K562 (cell line): ENCODE measurements around the gene NCOA3. TPM values are rescaled to one million over a fixed set of nuclear protein-coding genes. Genes with fewer than 3 reads are reported as not detected.

Experiments
- ATAC-seq: fragments of 200-7000 bp; cut with Tn5 transposase; 3 replicates; pipeline ENCODE4 v1.9.1; 2020; ENCODE audit warnings: moderate library complexity
- BruUV-seq: library from RNA; stranded (reverse); fragments of 400-500 nt; replicated peaks from 2 replicates; lab custom pipeline; 2021; lab: Mats Ljungman, UMichigan
- CTCF ChIA-PET: fragments of 300-600 bp; formaldehyde crosslinking; extraction: SDS; loops from one replicate; lab custom pipeline; 2021; ENCODE audit warnings: low intra/inter-chr PET ratio; lab: Yijun Ruan, JAX
- POLR2A ChIA-PET: fragments of 300-600, 350-650 bp; sonication (Branson Sonifier 250); formaldehyde crosslinking; extraction: SDS; loops from one replicate; lab custom pipeline; 2021; ENCODE audit warnings: antibody characterized with exemption, inconsistent platforms; lab: Yijun Ruan, JAX
- DNase-seq, 4 experiments: peaks; one replicate each; pipeline versions ENCODE4 v3.0.0 to v3.0.0-alpha.2; 2011 to 2018; ENCODE audit warnings: low spot score in 3 of 4, mixed read lengths in 3 of 4; ENCODE audit errors: extremely low read depth in 1 of 4
- FAIRE-seq: peaks from 2 replicates; lab custom pipeline; 2011; peaks lifted over from hg19 to GRCh38; lab: Jason Lieb, UNC
- H2AFZ ChIP-seq: 2 replicates; pipeline ENCODE4 v1.6.0; 2011; ENCODE audit warnings: low read depth, low read length, control low read depth, inconsistent platforms
- H3K27ac ChIP-seq: fragments of 200-600 bp; 3 replicates; pipeline ENCODE4 v1.8.0; 2011; ENCODE audit warnings: low read depth, mild to moderate bottlenecking, control low read depth, inconsistent platforms, low read length, moderate library complexity, mixed read lengths; ENCODE audit errors: extremely low read depth
- H3K27me3 ChIP-seq, 2 experiments: fragments of 300-600 bp in 1 of 2; 2 replicates in 1 of 2; 3 replicates in 1 of 2; pipeline versions ENCODE4 v1.6.0 to v1.8.0; 2011; ENCODE audit warnings: inconsistent platforms in 2 of 2, low read length in 2 of 2, mild to moderate bottlenecking in 1 of 2, mixed read lengths in 1 of 2, moderate library complexity in 1 of 2; ENCODE audit not compliant: control insufficient read depth in 2 of 2, insufficient read depth in 2 of 2
- H3K36me3 ChIP-seq: fragments of 300-600 bp; 3 replicates; pipeline ENCODE4 v1.8.0; 2011; ENCODE audit warnings: mild to moderate bottlenecking, low read length, inconsistent platforms; ENCODE audit not compliant: control insufficient read depth, insufficient read depth
- H3K4me1 ChIP-seq, 2 experiments: fragments of 200-600 bp in 1 of 2; replicated peaks in 1 of 2; 2 replicates in 1 of 2; 3 replicates in 1 of 2; pipeline versions ENCODE4 v1.5.1 to v1.8.0; 2011; ENCODE audit warnings: inconsistent platforms in 2 of 2, low read length in 2 of 2, mild to moderate bottlenecking in 1 of 2, mixed read lengths in 1 of 2, moderate library complexity in 1 of 2; ENCODE audit not compliant: control insufficient read depth in 2 of 2, insufficient read depth in 2 of 2
- H3K4me2 ChIP-seq: 2 replicates; pipeline ENCODE4 v1.6.1; 2011; ENCODE audit warnings: low read length, control low read depth, inconsistent platforms, mixed read lengths; ENCODE audit not compliant: insufficient read depth
- H3K4me3 ChIP-seq: fragments of 200-600 bp; sonication (generic), shearing (Covaris generic); 2 replicates; pipeline ENCODE4 v1.5.1; 2016; ENCODE audit warnings: control low read depth, inconsistent platforms
- H3K79me2 ChIP-seq: fragments of 200-600 bp; 3 replicates; pipeline ENCODE4 v1.8.0; 2011; ENCODE audit warnings: low read length, inconsistent platforms; ENCODE audit not compliant: control insufficient read depth, insufficient read depth
- H3K9ac ChIP-seq, 2 experiments: 2 replicates each; pipeline versions ENCODE4 v1.6.0 to v1.6.1; 2011; ENCODE audit warnings: low read depth in 2 of 2, low read length in 2 of 2, control low read depth in 1 of 2, inconsistent platforms in 1 of 2, mild to moderate bottlenecking in 1 of 2, mixed read lengths in 1 of 2; ENCODE audit not compliant: insufficient read depth in 1 of 2
- H3K9me1 ChIP-seq: one replicate; pipeline ENCODE4 v1.6.0; 2011; ENCODE audit warnings: inconsistent platforms, mild to moderate bottlenecking, low read length, moderate library complexity; ENCODE audit not compliant: control insufficient read depth, insufficient read depth
- H3K9me3 ChIP-seq: replicated peaks from 2 replicates; pipeline ENCODE4 v1.5.1; 2011; ENCODE audit warnings: low read depth, low read length, inconsistent platforms; ENCODE audit not compliant: control insufficient read depth, insufficient read depth
- H4K20me1 ChIP-seq: replicated peaks from 2 replicates; pipeline ENCODE4 v1.6.1; 2011; ENCODE audit warnings: low read length, inconsistent platforms, mixed read lengths; ENCODE audit not compliant: control insufficient read depth, insufficient read depth
- BCLAF1 ChIP-seq, 2 experiments: fragments of 450-650 bp in 1 of 2; IDR thresholded peaks; 2 replicates each; pipeline ENCODE4 v1.6.1; 2011 to 2017; ENCODE audit warnings: low read depth in 2 of 2, antibody characterized with exemption in 1 of 2, borderline replicate concordance in 1 of 2, low read length in 1 of 2, mild to moderate bottlenecking in 1 of 2, mixed read lengths in 1 of 2; ENCODE audit not compliant: control insufficient read depth in 1 of 2
- RFX7 ChIP-seq: fragments of 250-450 bp; sonication (Bioruptor Pico); IDR thresholded peaks from 2 replicates; pipeline ENCODE4 v1.5.1; 2021; ENCODE audit warnings: mild to moderate bottlenecking
- ZBTB11 ChIP-seq, 3 experiments: fragments of 200-800 bp in 1 of 3; fragments of 250-450 bp in 1 of 3; fragments of 450-650 bp in 1 of 3; sonication (Bioruptor Pico) in 1 of 3; sonication (Bioruptor generic) in 1 of 3; formaldehyde crosslinking in 1 of 3; IDR thresholded peaks; 2 replicates each; pipeline versions ENCODE4 v1.6.1 to v1.8.0; 2016 to 2022; ENCODE audit warnings: mild to moderate bottlenecking in 2 of 3, missing genetic modification characterization in 2 of 3, missing compliant biosample characterization in 1 of 3, moderate library complexity in 1 of 3
- WGBS: fragments of 100-300 bp; shearing (Covaris generic); methylation state at CpG from one replicate; pipeline ENCODE4 v1.1.6; 2016; ENCODE audit warnings: low coverage, mixed read lengths; ENCODE audit not compliant: insufficient coverage; ENCODE audit errors: missing lambda C conversion rate; 5-methylcytosine and 5-hydroxymethylcytosine counted together
- in situ Hi-C: fragments of 300-500 bp; cut with MboI; formaldehyde crosslinking; loops from 4 replicates; pipeline ENCODE4 v1.15.0; 2018; ENCODE audit warnings: inconsistent platforms, mixed read lengths
- intact Hi-C: fragments of 100-400 bp; cut with micrococcal nuclease; formaldehyde crosslinking; loops from 2 replicates; pipeline ENCODE4 v1.14.2; 2022
- polyA plus RNA-seq, 8 experiments: library from polyadenylated mRNA; depleted of rRNA in 4 of 8; stranded (reverse) in 5 of 8; unstranded in 3 of 8; fragments of >200 nt; fragmentation: Nextera tagmentation in 2 of 8; fragmentation: Illumina TruSeq in 1 of 8; extraction: Ambion mirVana in 2 of 8; extraction: Trizol in 1 of 8; gene quantifications; 2 replicates each; pipeline versions ENCODE4 v1.2.1 to v1.2.3, GENCODE V29; 2011 to 2014; ENCODE audit warnings: inconsistent platforms in 1 of 8, missing spikeins in 1 of 8
- total RNA-seq, 7 experiments: library from RNA; depleted of rRNA in 6 of 7; stranded (reverse); fragments of >200 nt in 6 of 7; fragmentation: Illumina TruSeq in 2 of 7; extraction: Trizol in 2 of 7; gene quantifications; 2 replicates each; pipeline versions ENCODE4 v1.2.1 to v1.2.3, GENCODE V29; 2011 to 2021; ENCODE audit warnings: low replicate concordance in 1 of 7

Gene NCOA3
- total and polyA plus RNA-seq, 9 of the 15 experiments (the other 6 are each of a cell fraction or from before 2014, with no cell fraction given) = 3.2 to 24.3 (median 14.4) TPM

- no peak for TF ChIP-seq BCLAF1 (IDR thresholded peaks at IDR 0.05; ENCODE audit: borderline replicate concordance in 1 of 2, control insufficient read depth in 1 of 2, low read depth in 2 of 2, low read length in 1 of 2)
These were observed 203.2 kb downstream of the NCOA3 start (continued) for GRCh38 chr20:47704746-47705496.

- CTCF ChIA-PET = no interaction called here
- DNase-seq (no peak), ATAC-seq (no peak), FAIRE-seq (no peak)
- TF ChIP-seq ZBTB11 (CRISPR knock-in tag; IDR thresholded peaks at IDR 0.05) (peak in 1 of 3 experiments; percentile 37; a peak in 1 of 6 replicates), RFX7 (CRISPR knock-in tag) (no peak)
- POLR2A ChIA-PET = interaction anchor here (1.2 to 1.7 kb wide), 2 partner anchors 12 to 19 kb away, joined by 3 to 8 read pairs; no protein-coding TSS in a partner anchor
- 0% methylated on average over 5 of the region's 7 CpGs for WGBS
- Histone ChIP-seq H3K4me1 (no peaks in the 10 kb centered on the region; a peak in 1 of 5 replicates), H3K9me3 (no peaks in the 10 kb centered on the region), H3K9me1 (no peaks in the 10 kb centered on the region), H3K9ac (no peak overlapping the region), H4K20me1 (peaks cover 6% of the 10 kb centered on the region; the same call in 1 of the 2 replicates), H3K79me2 (no peaks in the 10 kb centered on the region), H3K36me3 (no peaks in the 10 kb centered on the region), H3K27me3 (peaks cover 31 to 79% of the 10 kb centered on the region in 2 experiments), H3K27ac (no peak overlapping the region), H3K4me2 (no peak overlapping the region), H3K4me3 (no peak overlapping the region), H2AFZ (no peak overlapping the region)
- intact Hi-C loops = no loop called here
- in situ Hi-C loops = no loop called here
- no TSS peak for BruUV-seq
These were observed 203.8 kb downstream of the NCOA3 start for GRCh38 chr20:47705497-47705856.
